Transverse colon (tissue), 3 donors: Measurements from ENCODE around the gene SP2.

Source experiments
- POLR2A ChIP-seq: fragments of 450-650 bp; IDR thresholded peaks from one replicate; pipeline ENCODE4 v1.6.1; 2016; ENCODE audit warnings: antibody characterized with exemption, mild to moderate bottlenecking, moderate library complexity
- TF ChIP-seq, protein P1 (sequence below), 5 experiments: fragments of 200-600 bp in 3 of 5; fragments of 450-650 bp in 2 of 5; sonication (generic) in 3 of 5; IDR thresholded peaks; 1 replicate in 2 of 5; 2 replicates in 3 of 5; pipeline ENCODE4 v1.5.1; 2016 to 2017; ENCODE audit warnings: antibody characterized with exemption in 5 of 5, inconsistent platforms in 3 of 5, mild to moderate bottlenecking in 2 of 5, moderate library complexity in 1 of 5

DNA sequence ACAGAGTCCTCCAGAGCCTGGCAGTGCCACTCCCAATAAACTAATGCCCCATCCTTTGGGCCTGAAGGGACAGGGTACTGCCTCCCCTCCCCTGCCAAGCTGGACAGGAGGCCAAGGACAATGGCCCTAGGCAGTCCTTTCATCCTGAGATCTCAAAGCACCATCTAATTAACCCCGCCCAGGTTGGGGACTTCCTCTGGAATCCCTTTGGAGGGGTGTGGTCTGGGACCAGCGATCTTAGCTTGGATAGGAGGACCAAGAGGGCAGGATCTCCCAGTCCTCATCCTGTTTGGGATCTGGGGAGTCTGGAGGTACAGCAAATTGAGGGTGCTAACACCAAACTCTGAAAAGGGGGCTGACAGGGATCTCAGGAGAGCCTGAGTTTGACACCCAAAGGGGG, 26.9 kb upstream of the SP2 start:
- TF ChIP-seq POLR2A: no peak
- TF ChIP-seq, protein P1, sequence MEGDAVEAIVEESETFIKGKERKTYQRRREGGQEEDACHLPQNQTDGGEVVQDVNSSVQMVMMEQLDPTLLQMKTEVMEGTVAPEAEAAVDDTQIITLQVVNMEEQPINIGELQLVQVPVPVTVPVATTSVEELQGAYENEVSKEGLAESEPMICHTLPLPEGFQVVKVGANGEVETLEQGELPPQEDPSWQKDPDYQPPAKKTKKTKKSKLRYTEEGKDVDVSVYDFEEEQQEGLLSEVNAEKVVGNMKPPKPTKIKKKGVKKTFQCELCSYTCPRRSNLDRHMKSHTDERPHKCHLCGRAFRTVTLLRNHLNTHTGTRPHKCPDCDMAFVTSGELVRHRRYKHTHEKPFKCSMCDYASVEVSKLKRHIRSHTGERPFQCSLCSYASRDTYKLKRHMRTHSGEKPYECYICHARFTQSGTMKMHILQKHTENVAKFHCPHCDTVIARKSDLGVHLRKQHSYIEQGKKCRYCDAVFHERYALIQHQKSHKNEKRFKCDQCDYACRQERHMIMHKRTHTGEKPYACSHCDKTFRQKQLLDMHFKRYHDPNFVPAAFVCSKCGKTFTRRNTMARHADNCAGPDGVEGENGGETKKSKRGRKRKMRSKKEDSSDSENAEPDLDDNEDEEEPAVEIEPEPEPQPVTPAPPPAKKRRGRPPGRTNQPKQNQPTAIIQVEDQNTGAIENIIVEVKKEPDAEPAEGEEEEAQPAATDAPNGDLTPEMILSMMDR (IDR thresholded peaks at IDR 0.05): no peak
